K562 (cell line): ENCODE results near the gene ATP5F1A. TPM values are rescaled to one million over a fixed set of nuclear protein-coding genes. Genes with fewer than 3 reads are reported as not detected.

Source experiments
- BRCA1 ChIP-seq, 2 experiments: fragments of 450-650 bp in 1 of 2; sonication (generic) in 1 of 2; formaldehyde crosslinking in 1 of 2; IDR thresholded peaks; 2 replicates each; pipeline versions ENCODE4 v1.5.0 to v1.6.1; 2017 to 2020; ENCODE audit warnings: mild to moderate bottlenecking in 1 of 2, missing genetic modification reagents in 1 of 2
- CREM ChIP-seq: IDR thresholded peaks from 2 replicates; pipeline ENCODE4 v1.6.1; 2014; ENCODE audit warnings: antibody characterized with exemption, low read depth
- FOXJ3 ChIP-seq: sonication (generic); formaldehyde crosslinking; IDR thresholded peaks from 2 replicates; pipeline ENCODE4 v1.4.0; 2020; ENCODE audit warnings: mild to moderate bottlenecking, missing genetic modification reagents
- GTF2B ChIP-seq: IDR thresholded peaks from 2 replicates; pipeline ENCODE4 v1.6.1; 2011; ENCODE audit not compliant: insufficient read length; ENCODE audit errors: extremely low read depth
- NFXL1 ChIP-seq: fragments of 450-650 bp; formaldehyde crosslinking; IDR thresholded peaks from 2 replicates; pipeline ENCODE4 v1.4.0; 2021; ENCODE audit warnings: mild to moderate bottlenecking
- PHF21A ChIP-seq: fragments of 450-650 bp; IDR thresholded peaks from 2 replicates; pipeline ENCODE4 v1.6.1; 2017; ENCODE audit warnings: low read depth, borderline replicate concordance
- SETDB1 ChIP-seq: IDR thresholded peaks from one replicate; pipeline ENCODE4 v1.6.1; 2012; ENCODE audit warnings: low read length, control low read depth, inconsistent platforms
- SMARCE1 ChIP-seq: fragments of 450-650 bp; IDR thresholded peaks from 2 replicates; pipeline ENCODE4 v1.7.1; 2016; ENCODE audit warnings: mild to moderate bottlenecking
- TGIF2 ChIP-seq: sonication (generic); formaldehyde crosslinking; IDR thresholded peaks from 2 replicates; pipeline ENCODE4 v1.8.1; 2022; ENCODE audit warnings: mild to moderate bottlenecking, missing genetic modification reagents, moderate library complexity
- TRIM24 ChIP-seq, 2 experiments: fragments of 450-650 bp; IDR thresholded peaks; 2 replicates each; pipeline ENCODE4 v1.6.1; 2016
- ZHX1 ChIP-seq: fragments of 150-350 bp; conservative IDR thresholded peaks from 2 replicates; pipeline ENCODE4 v1.6.1; 2014; ENCODE audit warnings: low read length
- ZKSCAN1 ChIP-seq: fragments of 150-350 bp; IDR thresholded peaks from 2 replicates; pipeline ENCODE4 v1.6.1; 2016; ENCODE audit warnings: low read depth, low read length
- ZNF644 ChIP-seq: fragments of 200-800 bp; sonication (Bioruptor generic); IDR thresholded peaks from 2 replicates; pipeline ENCODE4 v1.6.1; 2016; ENCODE audit warnings: low read depth, missing genetic modification characterization, missing compliant biosample characterization
- ZNF76 ChIP-seq: fragments of 250-450 bp; sonication (Bioruptor Pico); IDR thresholded peaks from 2 replicates; pipeline ENCODE4 v1.4.0; 2020; ENCODE audit warnings: mild to moderate bottlenecking, moderate library complexity, borderline replicate concordance
- ZNF766 ChIP-seq: fragments of 200-800 bp; sonication (Bioruptor generic); conservative IDR thresholded peaks from 2 replicates; pipeline ENCODE4 v1.6.1; 2016; ENCODE audit warnings: missing genetic modification characterization, missing compliant biosample characterization
- polyA plus RNA-seq, 8 experiments: library from polyadenylated mRNA; depleted of rRNA in 4 of 8; stranded (reverse) in 5 of 8; unstranded in 3 of 8; fragments of >200 nt; fragmentation: Nextera tagmentation in 2 of 8; fragmentation: Illumina TruSeq in 1 of 8; extraction: Ambion mirVana in 2 of 8; extraction: Trizol in 1 of 8; gene quantifications; 2 replicates each; pipeline versions ENCODE4 v1.2.1 to v1.2.3, GENCODE V29; 2011 to 2014; ENCODE audit warnings: inconsistent platforms in 1 of 8, missing spikeins in 1 of 8
- total RNA-seq, 7 experiments: library from RNA; depleted of rRNA in 6 of 7; stranded (reverse); fragments of >200 nt in 6 of 7; fragmentation: Illumina TruSeq in 2 of 7; extraction: Trizol in 2 of 7; gene quantifications; 2 replicates each; pipeline versions ENCODE4 v1.2.1 to v1.2.3, GENCODE V29; 2011 to 2021; ENCODE audit warnings: low replicate concordance in 1 of 7
- TF ChIP-seq, protein P1 (sequence below): sonication (generic); formaldehyde crosslinking; IDR thresholded peaks from 2 replicates; pipeline ENCODE4 v1.8.0; 2022; ENCODE audit warnings: mild to moderate bottlenecking, missing genetic modification reagents, borderline replicate concordance

ATP5F1A gene
- total and polyA plus RNA-seq, 9 of the 15 experiments (the other 6 are each of a cell fraction or from before 2014, with no cell fraction given) = 377 to 762 (median 490) TPM

DNA sequence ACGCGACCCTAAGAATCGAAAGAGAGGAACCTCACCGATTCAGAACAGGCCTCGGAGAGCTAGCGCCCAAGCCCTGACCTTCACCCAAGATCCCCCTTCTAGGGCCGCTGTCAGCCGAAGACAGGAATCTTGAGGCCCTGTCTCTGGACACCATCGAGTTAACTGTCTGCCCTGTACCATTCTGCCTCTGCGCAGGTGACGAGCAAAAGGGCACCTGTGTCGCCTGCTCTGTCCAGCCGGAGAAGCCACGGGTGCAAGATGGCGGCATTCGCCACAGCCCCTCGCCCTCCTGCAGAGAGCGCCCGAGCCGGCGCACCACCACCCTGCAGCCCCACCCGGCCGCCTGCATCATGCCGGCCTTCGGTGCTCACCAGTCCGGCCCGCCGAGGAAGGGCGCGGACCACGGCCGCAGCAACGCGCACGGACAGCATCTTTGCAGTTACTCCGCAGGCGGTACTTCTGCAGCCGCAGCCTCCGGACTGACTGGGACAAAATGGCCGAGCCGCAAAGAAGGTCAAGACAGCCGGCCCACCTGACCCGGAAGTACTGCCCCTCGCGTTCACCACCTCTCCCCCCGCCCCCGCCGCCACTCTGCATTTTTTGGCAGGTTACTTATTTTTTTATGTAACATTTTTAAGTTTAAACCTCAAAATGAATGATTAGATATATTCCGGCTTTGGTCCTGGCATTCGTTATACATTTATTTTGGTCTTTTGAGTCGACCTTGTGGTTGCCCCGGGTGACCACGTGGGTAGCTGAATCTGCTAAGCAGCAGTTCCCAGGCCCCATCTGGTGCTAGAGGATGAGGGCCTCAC, at the start of gene ATP5F1A (continued):
- TF ChIP-seq GTF2B (no peak), SMARCE1 (no peak), PHF21A (no peak), ZKSCAN1 (no peak), CREM (peak; percentile 22; the same call in 1 of the 2 replicates), TGIF2 (CRISPR knock-in tag) (no peak), ZNF644 (peak; percentile 50; the same call in 1 of the 2 replicates), NFXL1 (CRISPR knock-in tag) (no peak), SETDB1 (no peak), BRCA1 (IDR thresholded peaks at IDR 0.05) (no peak), BRCA1 (CRISPR knock-in tag; IDR thresholded peaks at IDR 0.05) (no peak), ZNF766 (CRISPR knock-in tag) (no peak), ZNF76 (CRISPR knock-in tag) (no peak), ZHX1 (no peak), FOXJ3 (CRISPR knock-in tag) (no peak), TRIM24 (IDR thresholded peaks at IDR 0.05) (no peak)
- TF ChIP-seq, protein P1, sequence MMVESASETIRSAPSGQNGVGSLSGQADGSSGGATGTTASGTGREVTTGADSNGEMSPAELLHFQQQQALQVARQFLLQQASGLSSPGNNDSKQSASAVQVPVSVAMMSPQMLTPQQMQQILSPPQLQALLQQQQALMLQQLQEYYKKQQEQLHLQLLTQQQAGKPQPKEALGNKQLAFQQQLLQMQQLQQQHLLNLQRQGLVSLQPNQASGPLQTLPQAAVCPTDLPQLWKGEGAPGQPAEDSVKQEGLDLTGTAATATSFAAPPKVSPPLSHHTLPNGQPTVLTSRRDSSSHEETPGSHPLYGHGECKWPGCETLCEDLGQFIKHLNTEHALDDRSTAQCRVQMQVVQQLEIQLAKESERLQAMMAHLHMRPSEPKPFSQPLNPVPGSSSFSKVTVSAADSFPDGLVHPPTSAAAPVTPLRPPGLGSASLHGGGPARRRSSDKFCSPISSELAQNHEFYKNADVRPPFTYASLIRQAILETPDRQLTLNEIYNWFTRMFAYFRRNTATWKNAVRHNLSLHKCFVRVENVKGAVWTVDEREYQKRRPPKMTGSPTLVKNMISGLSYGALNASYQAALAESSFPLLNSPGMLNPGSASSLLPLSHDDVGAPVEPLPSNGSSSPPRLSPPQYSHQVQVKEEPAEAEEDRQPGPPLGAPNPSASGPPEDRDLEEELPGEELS (CRISPR knock-in tag) = no peak
